Peyer's patch (tissue), 4 donors: Measurements from ENCODE around the gene FAM193A.

Experiments used
- CTCF ChIP-seq, 6 experiments: fragments of 450-650 bp in 4 of 6; fragments of 200-600 bp in 2 of 6; sonication (generic) in 1 of 6; IDR thresholded peaks; one replicate each; pipeline ENCODE4 v1.5.1; 2017 to 2019; ENCODE audit warnings: antibody characterized with exemption in 6 of 6, mild to moderate bottlenecking in 3 of 6, moderate library complexity in 1 of 6
- POLR2A ChIP-seq, 2 donors: fragments of 450-650 bp; IDR thresholded peaks; one replicate each; pipeline ENCODE4 v1.5.1; 2017; ENCODE audit warnings: antibody characterized with exemption in 2 of 2, mild to moderate bottlenecking in 2 of 2, moderate library complexity in 2 of 2

- TF ChIP-seq CTCF (IDR thresholded peaks at IDR 0.05) = no peak
- TF ChIP-seq POLR2A (IDR thresholded peaks at IDR 0.05) = no peak
Measured at GRCh38 chr4:2572866-2573265, 36.4 kb downstream of the FAM193A start.
